Activated T-cell treated with anti-CD3 and anti-CD28 coated beads for 1 hour (primary cell): Measurements from ENCODE around the gene RNF17.
"Not testable (repeated sequence)": the region's sequence is repeated elsewhere in the genome, so short reads cannot be mapped to it uniquely, and the experiment has no call there.

ENCODE experiments used
- DNase-seq: peaks from one replicate; pipeline ENCODE4 v3.0.0-alpha.2; 2020; ENCODE audit warnings: low read depth

RNF17 gene

DNA sequence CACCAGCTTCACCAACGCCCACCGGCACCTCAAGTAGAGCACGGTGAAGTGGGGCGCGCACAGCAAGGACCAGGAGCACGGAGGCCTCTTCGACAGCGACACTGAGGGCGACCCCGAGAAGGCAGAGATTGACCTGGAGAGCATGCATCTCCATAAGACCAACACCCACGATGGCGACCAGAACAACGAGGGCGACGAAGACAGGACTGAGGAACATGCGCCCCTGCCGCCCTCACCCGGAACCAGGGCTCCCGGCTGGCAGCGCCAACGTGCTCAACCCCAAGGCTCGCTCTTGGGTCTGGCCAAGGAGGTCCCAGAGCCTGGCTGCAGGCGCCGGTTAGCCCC lies 18.5 kb upstream of the RNF17 start:
- no peak for DNase-seq

DNA sequence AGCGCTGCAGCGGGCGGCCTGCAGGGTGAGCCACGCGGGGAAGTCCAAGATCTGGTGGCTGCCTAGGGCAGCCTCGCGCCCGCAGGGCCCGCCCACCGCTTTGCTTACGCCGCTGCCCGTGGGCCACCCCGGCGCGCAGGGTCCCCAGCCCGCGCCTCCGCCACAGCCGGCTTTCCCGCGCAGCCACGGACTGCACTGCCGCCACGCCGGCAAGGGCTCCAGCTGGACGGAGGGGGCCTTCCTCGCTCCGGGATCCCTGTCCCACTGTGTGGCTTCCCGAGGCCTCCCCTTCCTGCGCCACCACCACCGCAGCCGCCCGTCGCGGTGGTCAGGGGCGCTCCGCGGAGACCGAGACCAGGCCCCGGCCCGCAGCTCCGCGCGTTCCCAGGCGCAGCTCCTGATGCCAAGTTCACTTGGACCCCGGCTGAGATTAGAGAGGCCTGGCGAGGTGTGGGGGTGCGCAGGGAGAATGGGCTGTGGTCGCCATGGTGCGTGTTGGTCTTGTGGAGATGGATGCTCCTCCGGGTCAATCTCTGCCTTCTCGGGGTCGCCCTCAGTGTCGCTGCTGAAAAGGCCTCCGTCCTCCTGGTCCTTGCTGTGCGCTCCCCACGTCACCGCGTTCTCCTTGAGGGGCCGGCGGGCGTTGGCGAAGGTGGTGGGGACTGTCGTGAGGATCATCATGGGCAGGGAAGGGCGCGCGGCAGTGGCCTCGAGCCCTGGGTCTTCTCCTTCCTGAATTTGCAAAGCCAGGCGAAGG lies 17.9 kb upstream of the RNF17 start:
- DNase-seq: no peak

DNA sequence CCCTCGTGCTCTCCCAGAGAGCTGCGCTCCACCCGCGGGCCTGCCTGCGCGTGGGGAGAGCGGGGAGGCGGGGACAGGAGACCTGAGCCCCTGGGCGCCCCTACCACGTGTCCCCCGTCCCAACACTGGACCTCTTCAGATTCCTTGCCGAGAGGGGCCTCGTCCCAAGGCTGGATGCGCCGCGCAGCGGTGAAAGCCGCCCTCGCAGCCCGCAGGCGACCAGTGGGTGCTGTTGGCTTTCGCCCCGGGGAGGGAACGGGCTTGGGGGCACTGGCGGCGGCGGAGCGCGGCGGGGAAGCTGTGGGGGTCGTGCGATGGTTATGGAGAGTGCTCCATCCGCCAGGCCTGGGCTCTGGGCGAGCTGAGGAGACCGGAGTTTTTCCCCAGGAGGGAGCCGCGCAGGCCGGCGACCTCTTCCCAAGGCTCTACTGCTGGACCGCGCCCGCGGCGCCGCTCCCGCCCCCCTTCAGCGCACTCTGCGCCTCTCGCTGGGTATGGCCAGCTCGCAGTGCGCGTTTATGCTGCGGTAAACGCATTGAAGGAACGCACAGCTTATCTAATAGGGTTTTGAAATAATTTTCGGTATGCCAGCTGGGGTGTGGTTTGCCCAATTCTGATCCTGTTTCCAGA lies 17.2 kb upstream of the RNF17 start:
- no peak for DNase-seq

DNA sequence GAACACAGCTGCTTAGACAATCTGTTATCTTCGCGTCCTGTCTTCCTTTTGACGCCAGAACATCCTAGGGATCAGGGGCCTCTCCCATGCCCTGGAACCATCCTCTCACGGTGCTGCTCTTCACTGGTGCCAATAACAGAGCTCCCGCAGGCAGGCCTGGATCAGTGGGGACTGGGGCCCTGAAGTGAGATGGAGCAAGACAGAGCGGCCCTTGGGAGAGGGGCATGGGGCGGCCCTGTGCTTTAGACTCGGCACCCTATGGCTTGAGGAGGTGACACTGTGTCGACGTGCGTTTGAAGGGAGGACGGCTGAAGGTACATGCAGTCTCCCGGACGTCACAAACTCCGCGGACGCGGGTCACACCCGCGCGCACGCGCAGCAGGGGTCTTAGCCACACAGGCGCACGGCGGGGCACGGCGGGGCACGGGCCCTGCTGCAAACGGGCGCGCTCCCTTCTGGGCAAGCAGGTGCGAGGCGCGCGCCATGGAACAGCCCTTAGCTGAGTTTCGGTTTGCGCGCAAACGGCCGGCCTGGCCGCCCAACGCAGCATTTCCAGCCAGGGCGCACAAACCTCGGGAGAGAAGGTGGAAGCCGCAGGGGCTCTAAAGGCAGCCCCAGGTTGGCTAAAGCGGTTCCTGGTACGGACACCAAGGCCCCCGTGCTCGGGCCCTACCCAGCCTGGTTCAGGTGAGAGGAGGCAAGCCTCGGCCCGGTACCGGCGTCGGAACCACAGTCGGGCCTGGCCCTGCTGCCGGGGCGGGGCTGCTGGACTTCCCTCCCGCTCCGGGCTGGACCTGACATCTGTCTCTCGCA lies 16.5 kb upstream of the RNF17 start:
- DNase-seq: no peak

DNA sequence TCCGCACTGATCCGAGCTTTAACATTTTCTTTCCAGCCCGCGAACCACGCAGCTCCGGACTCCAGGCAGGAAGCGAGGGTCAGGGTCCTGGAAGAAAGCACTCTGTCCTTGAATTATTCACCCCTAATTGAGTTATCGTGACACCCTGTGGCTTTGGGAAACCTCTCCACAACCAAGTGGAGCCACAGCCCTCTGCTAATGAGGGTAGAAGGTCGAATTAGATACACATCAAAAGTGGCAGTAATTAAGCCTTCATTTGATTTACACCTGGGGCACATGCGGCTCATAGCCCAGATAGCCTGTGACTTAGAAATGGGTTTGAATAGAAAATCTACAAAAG lies 15.9 kb upstream of the RNF17 start:
- no peak for DNase-seq

DNA sequence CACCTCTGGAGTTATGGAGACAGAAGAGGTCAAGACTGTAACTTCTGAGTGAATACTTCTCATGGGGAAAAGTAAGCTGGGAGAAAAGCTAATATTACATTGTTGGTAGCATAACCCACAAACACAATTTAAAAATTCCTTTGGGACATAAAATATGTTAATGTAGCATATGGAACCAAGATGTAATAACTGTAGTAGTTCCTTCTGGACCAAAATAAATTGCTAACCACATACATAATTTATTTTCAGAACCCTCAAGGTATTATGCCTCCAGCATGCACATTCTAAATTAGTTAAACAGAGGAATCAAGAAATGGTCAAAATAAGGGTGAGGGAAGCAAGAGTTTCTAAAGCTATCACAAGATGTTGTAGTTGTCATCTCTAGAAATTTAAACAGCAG lies 4.8 kb upstream of the RNF17 start:
- DNase-seq: no peak

DNA sequence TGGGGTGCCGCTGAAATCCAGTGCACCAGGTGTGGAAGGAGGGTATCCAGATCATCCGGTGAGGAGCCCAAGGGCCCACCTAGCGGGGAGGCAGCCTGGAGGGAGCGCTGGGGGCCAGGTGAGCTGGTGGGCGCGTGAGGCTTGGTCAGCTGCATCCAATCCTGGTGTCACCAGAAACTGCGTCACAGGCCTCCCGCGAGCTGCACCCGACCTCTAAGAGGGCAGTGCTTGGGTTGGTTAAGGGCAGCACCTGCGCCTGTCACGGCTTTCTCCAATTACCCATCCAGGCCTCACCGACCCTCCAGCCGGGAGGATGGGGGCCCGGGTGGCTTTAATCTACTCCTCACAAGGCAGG lies 284 bp downstream of the RNF17 start:
- no peak for DNase-seq

DNA sequence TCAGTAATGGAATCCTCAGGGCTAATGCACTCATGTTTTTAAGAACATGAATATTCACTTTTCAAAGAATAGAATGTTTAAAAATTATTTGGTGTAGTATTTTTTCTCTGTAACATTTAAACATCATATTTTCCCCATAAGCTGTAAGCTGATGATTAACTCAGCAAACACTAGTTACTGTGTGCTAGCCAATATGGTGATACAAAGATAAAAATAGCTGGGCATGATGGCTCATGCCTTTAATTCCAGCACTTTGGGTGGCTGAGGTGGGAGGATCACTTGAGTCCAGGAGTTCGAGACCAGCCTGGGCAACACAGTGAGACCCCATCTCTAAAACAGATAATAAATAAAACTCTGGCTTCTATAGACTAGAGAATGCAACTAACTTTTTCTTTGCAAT lies 13.2 kb downstream of the RNF17 start:
- DNase-seq: no peak

DNA sequence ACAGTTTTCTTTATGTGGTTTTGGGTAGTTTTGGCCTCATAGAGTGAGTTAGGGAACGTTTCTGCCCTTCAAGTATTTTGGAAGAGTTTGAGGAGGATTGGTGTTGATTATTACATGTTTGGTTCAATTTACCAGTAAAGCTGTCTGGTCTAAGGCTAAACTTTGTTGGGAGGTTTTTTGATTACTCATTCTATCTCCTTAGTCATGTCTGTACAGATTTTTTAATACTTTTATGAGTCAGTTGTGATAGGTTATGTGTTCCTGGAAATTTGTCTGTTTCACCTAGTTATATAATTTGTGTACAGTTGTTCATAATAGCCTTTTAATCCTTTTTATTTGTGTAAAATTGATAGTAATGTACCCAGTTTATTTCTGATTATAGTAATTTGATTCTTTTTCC lies 20.4 kb downstream of the RNF17 start:
- DNase-seq: no peak

DNA sequence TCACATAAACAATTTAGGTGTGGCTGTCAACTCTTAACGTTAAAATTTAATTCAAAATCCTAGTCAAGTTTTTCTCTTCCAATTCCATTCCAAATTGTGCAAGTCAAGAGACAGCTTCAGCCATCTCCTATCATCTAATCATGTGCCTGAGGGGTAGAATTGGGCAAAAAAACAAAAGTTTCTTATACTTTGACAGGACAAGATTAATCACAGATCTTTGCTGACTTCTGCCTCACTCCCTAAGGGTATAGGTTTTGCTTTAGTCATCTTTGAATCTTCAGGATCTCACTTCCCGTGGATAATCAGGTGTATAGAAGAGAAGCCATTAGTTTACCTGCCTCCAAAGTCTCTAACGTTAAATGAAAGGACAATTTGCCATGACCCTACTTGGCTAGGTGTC lies 24.6 kb downstream of the RNF17 start:
- DNase-seq: no peak

DNA sequence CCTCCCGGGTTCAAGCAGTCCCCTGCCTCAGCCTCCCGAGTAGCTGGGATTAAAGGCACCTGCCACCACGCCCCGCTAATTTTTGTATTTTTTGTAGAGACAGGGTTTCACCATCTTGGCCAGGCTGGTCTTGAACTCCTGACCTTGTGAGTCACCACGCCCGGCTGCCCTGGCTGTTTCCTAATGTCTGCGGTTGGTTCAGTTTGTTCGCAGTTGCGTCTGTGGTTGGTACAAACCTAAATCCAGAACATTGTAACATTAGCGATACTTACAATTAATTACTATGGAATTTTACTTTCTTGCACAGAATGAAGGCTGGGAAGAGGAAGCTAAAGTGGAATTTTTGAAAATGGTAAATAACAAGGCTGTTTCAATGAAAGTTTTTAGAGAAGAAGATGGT lies 38.1 kb downstream of the RNF17 start:
- DNase-seq: no peak

DNA sequence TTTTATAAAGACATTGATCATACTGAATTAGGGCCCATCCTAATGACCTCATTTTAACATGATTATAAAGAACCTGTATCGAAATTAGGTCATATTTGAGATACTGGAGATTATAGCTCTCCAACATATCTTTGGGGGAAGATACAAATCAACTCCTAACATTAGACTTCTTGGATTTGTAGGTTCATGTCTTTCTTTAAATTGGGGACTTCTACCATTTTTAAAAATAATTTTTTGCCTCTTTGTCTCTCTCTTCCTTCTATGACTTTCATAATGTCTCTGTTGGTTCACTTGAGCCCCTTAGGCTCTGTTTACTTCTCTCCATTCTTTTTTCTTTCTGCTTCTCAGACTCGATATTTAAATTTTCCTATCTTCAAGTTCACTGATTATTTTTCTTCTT lies 57.2 kb downstream of the RNF17 start:
- DNase-seq: no peak

DNA sequence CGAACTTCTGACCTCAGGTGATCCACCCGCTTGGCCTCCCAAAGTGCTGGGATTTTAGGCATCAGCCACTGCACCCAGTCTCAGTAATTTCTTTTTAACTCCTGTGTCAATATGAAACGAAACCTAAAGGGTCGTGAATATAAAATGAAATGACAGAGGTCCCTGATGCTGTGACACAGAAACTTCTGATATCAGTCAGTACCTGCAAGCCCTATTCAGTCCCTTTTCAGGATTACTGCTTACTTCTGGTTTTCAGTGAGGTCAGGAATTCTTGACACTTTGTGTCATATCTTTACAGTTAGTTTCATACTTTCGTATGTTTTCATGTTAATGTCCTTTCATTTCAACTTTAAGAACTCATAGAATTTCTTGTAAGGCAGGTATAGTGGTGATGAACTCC lies 58.7 kb downstream of the RNF17 start:
- no peak for DNase-seq

DNA sequence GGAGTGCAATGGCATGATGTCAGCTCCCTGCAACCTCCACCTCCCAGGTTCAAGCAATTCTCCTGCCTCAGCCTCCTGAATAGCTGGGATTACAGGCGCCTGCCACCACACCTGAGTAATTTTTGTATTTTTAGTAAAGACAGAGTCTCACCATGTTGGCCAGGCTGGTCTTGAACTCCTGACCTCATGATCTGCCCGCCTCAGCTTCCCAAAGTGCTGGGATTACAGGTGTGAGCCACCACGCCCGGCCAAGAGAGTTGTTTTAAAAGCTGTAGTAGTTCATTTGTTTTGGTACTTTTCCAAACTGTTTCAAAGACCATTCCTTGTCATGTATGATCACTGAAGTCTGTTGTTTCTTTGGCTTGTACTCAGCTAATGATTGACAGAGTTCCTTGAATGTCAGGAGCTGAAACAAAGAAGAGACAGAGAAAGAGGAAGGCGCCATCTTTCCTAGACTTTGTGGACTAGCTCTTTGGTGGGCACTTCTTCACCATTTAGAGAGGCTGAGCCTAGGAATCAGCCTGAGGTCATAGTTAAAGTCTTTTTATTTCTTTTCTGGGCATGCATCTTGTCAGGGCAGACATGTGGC lies 59.2 kb downstream of the RNF17 start:
- DNase-seq: not testable (repeated sequence)

DNA sequence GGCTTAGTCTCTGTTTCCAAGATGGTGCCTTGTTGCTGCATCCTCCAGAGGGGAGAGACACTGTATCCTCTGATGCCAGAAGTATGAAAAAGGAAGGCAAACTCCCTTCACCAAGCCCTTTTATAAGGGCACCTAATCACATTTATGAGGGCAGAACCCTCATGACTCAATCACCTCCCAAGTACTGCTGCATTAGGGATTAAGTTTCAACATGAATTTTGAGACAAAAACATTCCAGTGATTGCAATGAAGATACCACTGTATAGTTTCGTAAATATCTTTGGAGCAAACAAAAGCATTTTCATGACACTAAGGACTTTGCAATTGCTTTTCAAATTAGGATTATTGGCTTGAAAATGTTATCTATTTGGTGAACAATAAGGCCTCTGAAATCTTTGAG lies 63.8 kb downstream of the RNF17 start:
- no peak for DNase-seq

DNA sequence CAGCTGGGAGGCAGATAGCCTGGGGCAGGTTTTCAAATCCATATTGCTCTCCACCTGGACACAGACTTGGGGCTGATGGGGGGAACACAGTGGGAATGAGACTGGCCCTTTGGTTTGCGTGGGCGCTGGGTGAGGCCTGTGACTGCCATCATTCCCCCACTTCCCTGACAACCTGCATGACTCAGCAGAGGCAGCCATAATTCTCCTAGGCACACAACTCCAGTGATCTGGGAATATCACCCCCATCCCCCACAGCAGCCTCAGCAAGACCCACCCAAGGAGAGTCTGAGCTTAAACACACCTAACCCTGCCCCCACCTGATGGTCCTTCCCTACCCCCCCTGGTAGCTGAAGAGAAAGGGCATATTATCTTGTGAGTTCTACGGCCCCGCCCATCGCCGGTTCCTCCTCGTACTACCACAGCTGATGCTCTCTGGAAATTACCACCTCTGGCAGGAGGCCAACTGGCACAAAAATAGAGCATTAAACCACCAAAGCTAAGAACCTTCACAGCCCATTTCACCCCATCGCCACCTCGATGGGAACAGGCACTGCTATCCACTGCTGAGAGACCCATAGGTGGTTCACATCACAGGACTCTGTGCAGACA lies 71.0 kb downstream of the RNF17 start:
- DNase-seq: no peak

DNA sequence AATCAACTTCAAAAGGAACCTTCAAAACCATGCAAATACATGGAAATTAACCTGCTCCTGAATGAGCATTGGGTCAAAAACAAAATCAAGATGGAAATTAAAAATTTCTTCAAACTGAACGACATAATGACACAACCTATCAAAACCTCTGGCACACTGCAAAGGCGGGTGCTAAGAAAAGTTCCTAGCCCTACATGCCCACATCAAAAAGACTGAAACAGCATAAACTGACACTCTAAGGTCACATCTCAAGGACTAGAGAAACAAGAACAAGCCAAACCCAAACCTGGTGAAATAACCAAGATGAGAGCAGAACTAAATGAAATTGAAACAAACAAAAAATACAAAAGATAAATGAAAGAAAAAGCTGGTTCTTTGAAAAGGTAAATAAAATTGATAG lies 73.6 kb downstream of the RNF17 start:
- DNase-seq: not testable (repeated sequence)

DNA sequence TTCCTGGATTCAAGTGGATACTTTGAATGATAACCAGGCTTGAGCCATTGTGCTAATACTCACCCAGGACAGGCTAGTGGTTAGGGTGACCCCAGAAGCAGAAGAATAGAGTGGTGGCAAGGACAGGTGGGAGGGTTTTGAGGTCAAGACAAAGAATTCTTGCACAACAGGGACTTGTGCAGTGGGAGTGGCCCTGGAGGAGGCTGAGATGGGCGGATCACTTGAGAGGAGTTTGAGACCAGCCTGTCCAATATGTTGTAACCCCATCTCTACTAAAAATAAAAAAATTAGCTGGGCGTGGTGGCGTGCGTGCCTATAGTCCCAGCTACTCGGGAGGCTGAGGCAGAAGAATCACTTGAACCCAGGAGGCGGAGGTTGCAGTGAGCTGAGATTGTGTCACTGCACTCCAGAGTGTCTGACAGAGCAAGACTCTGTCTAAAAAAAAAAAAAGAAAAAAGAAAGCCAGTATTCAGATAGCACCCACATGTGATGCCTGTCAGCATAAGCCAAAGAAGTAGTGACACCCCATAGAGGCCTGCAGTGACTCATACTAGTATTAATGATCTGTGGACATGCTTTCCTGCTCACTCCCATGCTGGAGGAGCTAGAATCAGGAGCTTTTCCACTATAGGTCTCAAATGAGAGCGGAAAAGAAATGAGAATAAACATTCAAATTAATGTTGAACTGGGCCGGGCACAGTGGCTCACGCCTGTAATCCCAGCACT lies 78.7 kb downstream of the RNF17 start:
- no peak for DNase-seq

DNA sequence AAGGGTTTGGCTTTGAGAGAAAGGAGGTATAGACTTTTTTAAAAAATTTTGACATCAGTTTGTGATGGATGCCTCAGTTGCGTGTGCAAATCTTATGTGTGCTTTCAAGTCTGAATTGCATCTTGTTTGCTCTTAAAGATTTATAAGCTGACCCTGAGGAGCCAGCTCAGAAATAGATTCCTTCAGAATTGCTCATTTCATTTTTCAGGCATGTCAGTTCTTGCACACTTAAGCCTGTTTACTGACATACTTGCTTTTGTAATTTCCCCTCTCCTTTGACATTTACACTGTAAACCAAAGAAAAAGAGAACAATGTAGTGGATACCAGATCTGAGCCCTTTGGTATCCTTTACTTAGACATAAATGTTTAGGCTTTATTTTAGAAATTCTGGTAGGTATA lies 87.6 kb downstream of the RNF17 start:
- DNase-seq: no peak

DNA sequence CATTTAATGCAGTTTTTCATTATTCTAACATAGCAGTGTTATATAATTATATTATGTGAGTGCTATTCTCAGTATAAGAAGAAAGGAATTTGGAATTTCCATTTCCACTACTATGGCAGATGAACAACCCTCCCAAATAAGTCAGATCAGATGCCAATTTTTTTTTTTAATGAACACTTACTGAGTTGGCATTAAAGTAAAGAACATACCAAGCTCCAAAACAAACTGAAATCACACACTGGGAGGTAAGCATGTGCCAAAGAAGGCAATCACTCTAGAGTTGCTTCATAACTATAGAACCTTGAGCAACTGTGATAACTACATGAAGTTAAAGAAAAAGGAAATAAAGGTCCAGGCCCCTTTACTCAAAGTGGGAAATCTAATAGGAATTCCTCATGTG lies 90.3 kb downstream of the RNF17 start:
- DNase-seq: no peak

DNA sequence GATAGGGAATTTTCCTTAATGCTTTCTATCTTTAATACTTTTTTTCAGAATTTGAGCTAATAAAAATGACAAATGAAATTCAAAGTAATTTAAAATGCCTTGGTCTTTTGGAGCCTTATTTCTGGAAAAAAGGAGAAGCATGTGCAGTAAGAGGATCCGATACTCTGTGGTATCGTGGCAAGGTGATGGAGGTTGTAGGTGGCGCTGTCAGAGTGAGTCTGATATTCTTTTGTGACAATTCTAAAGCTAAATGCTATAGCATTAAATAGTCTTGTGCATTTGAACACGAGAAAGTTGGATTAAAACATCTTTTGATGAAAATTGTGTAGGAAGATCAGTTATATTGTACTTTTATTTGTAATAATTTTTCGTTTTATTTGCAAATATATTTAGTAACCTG lies 95.0 kb downstream of the RNF17 start:
- DNase-seq: no peak

DNA sequence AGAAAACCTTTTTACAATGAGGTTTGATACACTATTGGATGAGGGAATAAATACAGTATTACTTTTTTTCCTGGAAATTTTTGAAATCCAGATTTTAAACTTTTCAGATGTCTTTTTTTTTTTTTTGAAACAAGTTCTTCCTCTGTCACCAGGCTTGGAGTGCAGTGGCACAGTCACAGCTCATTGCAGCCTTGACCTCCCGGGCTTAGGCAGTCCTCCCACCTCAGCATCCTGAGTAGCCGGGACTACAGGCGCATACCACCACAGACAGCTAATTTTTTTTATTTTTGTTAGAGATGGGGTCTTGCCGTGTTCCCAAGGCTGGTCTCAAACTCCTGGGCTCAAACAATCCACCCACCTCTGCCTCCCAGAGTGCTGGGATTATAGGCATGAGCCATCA lies 96.8 kb downstream of the RNF17 start:
- no peak for DNase-seq
